Erythroblast (primary cell): ENCODE results near the gene MAEA.

Source experiments
- GATA1 ChIP-seq: IDR thresholded peaks from 2 replicates; pipeline ENCODE4 v1.6.1; 2011; ENCODE audit warnings: low read depth, mild to moderate bottlenecking, control low read depth, low read length, moderate library complexity
- POLR2A ChIP-seq: IDR thresholded peaks from 2 replicates; pipeline ENCODE4 v1.6.1; 2011; ENCODE audit warnings: mild to moderate bottlenecking, low read length

- TF ChIP-seq POLR2A: no peak
- no peak for TF ChIP-seq GATA1
These were observed 14.8 kb upstream of the MAEA start for GRCh38 chr4:1274871-1275270.
